Anterior cingulate cortex (tissue), 58 donors: Measurements from ENCODE around the gene VIM.
A peak's percentile ranks its signal among the peaks of the same experiment; 100 is the strongest.

Experiments
- DNase-seq, 58 donors: peaks; one replicate each; lab custom pipeline; 2025; lab: John Stamatoyannopoulos, UW

VIM gene

GRCh38 chr10:17228091-17229015 lies at the start of gene VIM:
VIM (plus strand) TSS chr10:17228241; CDS start chr10:17229423, 1,182 bp downstream.
- peak in 33 of 58 donors; percentile 6 to 75 (median 30) for DNase-seq

GRCh38 chr10:17179002-17179401 lies 49.0 kb upstream of the VIM start:
- DNase-seq, result no peak

- DNase-seq, result no peak
These were observed 46.9 kb upstream of the VIM start for GRCh38 chr10:17181110-17181509.

- no peak for DNase-seq
These were observed 46.3 kb upstream of the VIM start for GRCh38 chr10:17181751-17182150.

GRCh38 chr10:17183110-17183509 lies 44.9 kb upstream of the VIM start:
- no peak for DNase-seq

- DNase-seq, result no peak
These were observed 42.2 kb upstream of the VIM start for GRCh38 chr10:17185873-17186272.

- DNase-seq, result no peak
These were observed 39.3 kb upstream of the VIM start for GRCh38 chr10:17188644-17189172.

GRCh38 chr10:17190602-17191001 lies 37.4 kb upstream of the VIM start:
- DNase-seq, result no peak

- DNase-seq, result no peak
These were observed 33.0 kb upstream of the VIM start for GRCh38 chr10:17195083-17195482.

- no peak for DNase-seq
These were observed 32.0 kb upstream of the VIM start for GRCh38 chr10:17196045-17196444.

GRCh38 chr10:17196573-17196972 lies 31.5 kb upstream of the VIM start:
- DNase-seq, result no peak

- DNase-seq, result no peak
These were observed 28.7 kb upstream of the VIM start for GRCh38 chr10:17199351-17199804.

- no peak for DNase-seq
These were observed 27.8 kb upstream of the VIM start for GRCh38 chr10:17200001-17200911.

- peak; percentile 31 to 99 (median 87) for DNase-seq
These were observed 26.9 kb upstream of the VIM start, which contains the start of gene TRDMT1 for GRCh38 chr10:17200912-17201793. TRDMT1 (minus strand) TSS chr10:17201672; CDS start chr10:17201634, 38 bp downstream.

- no peak for DNase-seq
These were observed 26.3 kb upstream of the VIM start for GRCh38 chr10:17201794-17202116.

GRCh38 chr10:17202506-17202905 lies 25.5 kb upstream of the VIM start:
- DNase-seq, result no peak

GRCh38 chr10:17202999-17203398 lies 25.0 kb upstream of the VIM start:
- no peak for DNase-seq

GRCh38 chr10:17203416-17203815 lies 24.6 kb upstream of the VIM start:
- no peak for DNase-seq

- peak in 1 of 58 donors; percentile 2 for DNase-seq
These were observed 21.8 kb upstream of the VIM start for GRCh38 chr10:17206210-17206709.

GRCh38 chr10:17208476-17208875 lies 19.6 kb upstream of the VIM start:
- DNase-seq, result no peak
